Peyer's patch (tissue), 4 donors: Measurements from ENCODE around the gene ZNF428. TPM values are rescaled to one million over a fixed set of nuclear protein-coding genes. Genes with fewer than 3 reads are reported as not detected.

Source experiments
- DNase-seq, 3 donors: peaks; one replicate each; pipeline ENCODE4 v3.0.0-alpha.2; 2017 to 2019
- H3K27ac ChIP-seq, 4 donors: fragments of 200-600 bp; sonication (generic); one replicate each; pipeline ENCODE4 v1.5.1; 2016 to 2019
- H3K27me3 ChIP-seq, 2 donors: fragments of 200-600 bp; sonication (generic); one replicate each; pipeline ENCODE4 v1.5.1; 2019
- H3K36me3 ChIP-seq, 3 donors: fragments of 200-600 bp; sonication (generic); one replicate each; pipeline ENCODE4 v1.5.1; 2016 to 2019
- H3K4me1 ChIP-seq, 4 donors: fragments of 200-600 bp; sonication (generic); one replicate each; pipeline ENCODE4 v1.5.1; 2016 to 2019
- H3K4me3 ChIP-seq, 4 donors: fragments of 200-600 bp; sonication (generic); 1 replicate in 3 of 4; 2 replicates in 1 of 4; pipeline ENCODE4 v1.5.1; 2016 to 2019; ENCODE audit warnings: mild to moderate bottlenecking in 1 of 4
- H3K9me3 ChIP-seq, 4 donors: fragments of 200-600 bp; sonication (generic); one replicate each; pipeline ENCODE4 v1.5.1; 2016 to 2019; ENCODE audit warnings: mild to moderate bottlenecking in 1 of 4
- CTCF ChIP-seq, 6 experiments: fragments of 450-650 bp in 4 of 6; fragments of 200-600 bp in 2 of 6; sonication (generic) in 1 of 6; IDR thresholded peaks; one replicate each; pipeline ENCODE4 v1.5.1; 2017 to 2019; ENCODE audit warnings: antibody characterized with exemption in 6 of 6, mild to moderate bottlenecking in 3 of 6, moderate library complexity in 1 of 6
- POLR2A ChIP-seq, 2 donors: fragments of 450-650 bp; IDR thresholded peaks; one replicate each; pipeline ENCODE4 v1.5.1; 2017; ENCODE audit warnings: antibody characterized with exemption in 2 of 2, mild to moderate bottlenecking in 2 of 2, moderate library complexity in 2 of 2
- total RNA-seq, 4 donors: library from RNA; depleted of rRNA; stranded (reverse); fragments of >200 nt; gene quantifications; one replicate each; pipeline ENCODE4 v1.1.0, GENCODE V29; 2016

The ZNF428 gene
- total RNA-seq, 4 donors from 2014 or later: 10.5 to 28.1 (median 11.6) TPM

DNA sequence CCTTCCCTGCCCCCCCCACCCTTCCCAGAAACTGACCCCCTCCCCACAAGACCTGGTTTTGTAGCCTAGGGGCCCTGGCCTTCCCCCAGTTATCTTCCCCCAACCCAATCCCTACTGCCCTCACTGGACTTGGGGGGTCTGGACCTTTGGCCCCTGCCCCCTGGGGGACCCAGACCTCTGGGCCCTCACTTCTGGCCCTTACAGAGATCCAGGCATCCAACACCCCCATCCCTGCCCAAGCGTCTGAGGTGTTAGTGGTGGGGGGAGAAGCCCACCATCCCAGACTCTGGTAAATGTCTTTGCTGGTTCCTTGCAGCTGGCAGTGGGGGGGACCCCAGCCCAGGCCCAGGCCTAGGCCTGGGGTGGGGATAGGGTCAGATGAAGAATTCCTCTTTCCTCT, 3.5 kb upstream of the ZNF428 start:
- no peak overlapping the region for H3K4me3 ChIP-seq
- no peaks in the 10 kb centered on the region for H3K27me3 ChIP-seq
- no peak for DNase-seq
- no peaks in the 10 kb centered on the region for H3K9me3 ChIP-seq
- H3K4me1 ChIP-seq: peaks cover 0 to 4% (median 2%) of the 10 kb centered on the region in 4 donors
- no peak overlapping the region for H3K27ac ChIP-seq
- TF ChIP-seq POLR2A (IDR thresholded peaks at IDR 0.05) (no peak), CTCF (IDR thresholded peaks at IDR 0.05) (no peak)
- no peaks in the 10 kb centered on the region for H3K36me3 ChIP-seq

DNA sequence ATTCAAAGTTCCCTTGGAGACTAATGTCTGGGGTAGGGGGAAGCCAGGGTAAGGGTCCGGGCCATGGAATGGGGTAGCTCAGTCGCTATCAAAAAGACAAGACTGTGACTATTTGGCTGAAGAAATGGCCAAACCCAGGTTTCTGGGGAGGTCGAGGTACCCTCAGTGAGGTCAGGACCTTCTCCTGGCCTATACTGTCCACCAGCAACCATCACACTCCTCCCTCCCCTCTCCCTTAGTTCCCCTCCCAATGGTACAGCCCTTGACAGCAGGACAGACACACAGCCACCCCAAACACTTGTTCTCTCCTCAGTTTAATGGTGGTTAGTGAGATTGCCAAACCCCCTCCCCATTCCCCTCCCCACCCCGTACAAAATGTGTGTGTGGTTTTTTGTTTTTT, 2.6 kb upstream of the ZNF428 start:
- peaks cover 0 to 4% (median 2%) of the 10 kb centered on the region in 4 donors for H3K4me1 ChIP-seq
- no peak for DNase-seq
- TF ChIP-seq CTCF (IDR thresholded peaks at IDR 0.05) (no peak), POLR2A (IDR thresholded peaks at IDR 0.05) (no peak)
- no peak overlapping the region for H3K27ac ChIP-seq
- no peak overlapping the region for H3K4me3 ChIP-seq
- H3K36me3 ChIP-seq: no peaks in the 10 kb centered on the region
- no peaks in the 10 kb centered on the region for H3K27me3 ChIP-seq
- H3K9me3 ChIP-seq: no peaks in the 10 kb centered on the region

GRCh38 chr19:43620061-43621001, 902 bp upstream of the ZNF428 start:
- TF ChIP-seq POLR2A (IDR thresholded peaks at IDR 0.05) (no peak), CTCF (IDR thresholded peaks at IDR 0.05) (no peak)
- peak overlapping the region; percentile 84 to 95 (median 92) for H3K27ac ChIP-seq
- DNase-seq: no peak
- no peaks in the 10 kb centered on the region for H3K36me3 ChIP-seq
- H3K4me3 ChIP-seq: peak overlapping the region; percentile 74 to 94 (median 82)
- H3K9me3 ChIP-seq: no peaks in the 10 kb centered on the region
- no peaks in the 10 kb centered on the region for H3K27me3 ChIP-seq
- H3K4me1 ChIP-seq: peaks cover 0 to 4% (median 2%) of the 10 kb centered on the region in 4 donors

DNA sequence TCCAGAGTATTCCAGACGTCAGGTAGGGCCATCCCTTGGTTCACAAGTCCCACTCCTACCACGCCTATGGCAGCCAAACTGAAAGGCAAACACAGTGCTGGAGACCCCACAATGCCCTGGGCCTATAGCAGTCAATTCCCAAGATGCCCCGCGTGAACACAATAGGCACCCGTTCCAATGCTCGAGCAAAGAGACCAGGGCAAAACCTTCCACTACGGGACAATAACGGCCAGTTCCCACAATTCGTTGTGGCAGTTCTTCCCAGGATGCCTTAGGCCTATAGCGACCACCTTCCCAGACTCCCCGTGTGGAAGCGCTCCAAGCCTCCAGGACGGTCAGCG, 538 bp downstream of the ZNF428 start:
- TF ChIP-seq POLR2A (IDR thresholded peaks at IDR 0.05) (no peak), CTCF (IDR thresholded peaks at IDR 0.05) (no peak)
- Histone ChIP-seq H3K36me3 (no peaks in the 10 kb centered on the region), H3K4me3 (peak overlapping the region; percentile 74 to 94 (median 82)), H3K4me1 (peaks cover 0 to 4% (median 2%) of the 10 kb centered on the region in 4 donors), H3K27me3 (no peaks in the 10 kb centered on the region), H3K9me3 (no peaks in the 10 kb centered on the region), H3K27ac (peak overlapping the region; percentile 84 to 95 (median 92))
- peak in 1 of 3 donors; percentile 51 for DNase-seq

DNA sequence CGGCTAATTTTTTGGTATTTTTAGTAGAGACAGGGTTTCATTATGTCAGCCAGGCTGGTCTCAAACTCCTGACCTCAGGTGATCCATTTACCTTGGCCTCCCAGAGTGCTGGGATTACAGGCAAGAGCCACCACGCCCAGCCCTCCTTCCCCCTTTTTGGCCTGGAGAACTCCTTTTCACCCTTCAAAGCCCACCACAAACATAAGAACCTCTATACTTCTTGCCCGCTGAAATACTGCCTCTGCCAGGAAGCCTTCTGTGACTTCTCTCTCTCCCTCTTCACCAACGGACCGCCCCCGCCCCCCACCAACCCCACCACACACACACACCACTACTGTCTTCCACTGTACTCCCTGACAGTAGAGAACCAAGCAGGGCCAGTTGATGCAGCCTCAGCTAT, 2.5 kb downstream of the ZNF428 start:
- Histone ChIP-seq H3K36me3 (peaks cover 0 to 13% (median 0%) of the 10 kb centered on the region in 3 donors), H3K27ac (no peak overlapping the region), H3K9me3 (no peaks in the 10 kb centered on the region), H3K4me3 (no peak overlapping the region), H3K4me1 (peaks cover 0 to 4% (median 2%) of the 10 kb centered on the region in 4 donors), H3K27me3 (no peaks in the 10 kb centered on the region)
- TF ChIP-seq CTCF (IDR thresholded peaks at IDR 0.05) (no peak), POLR2A (IDR thresholded peaks at IDR 0.05) (no peak)
- DNase-seq: no peak
